HepG2 (cell line): ENCODE measurements around the gene MDFI. TPM values are rescaled to one million over a fixed set of nuclear protein-coding genes. Genes with fewer than 3 reads are reported as not detected.

Experiments used
- CREM ChIP-seq, 2 experiments: sonication (generic) in 1 of 2; formaldehyde crosslinking in 1 of 2; IDR thresholded peaks; 2 replicates each; pipeline versions ENCODE4 v1.4.0 to v1.6.1; 2016 to 2020; ENCODE audit warnings: antibody characterized with exemption in 1 of 2, mild to moderate bottlenecking in 1 of 2, missing genetic modification reagents in 1 of 2
- EHMT2 ChIP-seq: fragments of 200-600 bp; sonication (generic); IDR thresholded peaks from 2 replicates; pipeline ENCODE4 v1.7.0; 2017; ENCODE audit warnings: antibody characterized with exemption, low read depth, low read length, borderline replicate concordance
- HHEX ChIP-seq: IDR thresholded peaks from 2 replicates; pipeline ENCODE4 v1.6.1; 2016; ENCODE audit warnings: control low read depth
- HNRNPLL ChIP-seq: fragments of 200-400 bp; formaldehyde crosslinking; IDR thresholded peaks from 2 replicates; pipeline ENCODE4 v1.6.1; 2017; ENCODE audit warnings: mild to moderate bottlenecking, low read depth, low read length; ENCODE audit not compliant: poor library complexity, severe bottlenecking
- POLR2A ChIP-seq, 2 experiments: IDR thresholded peaks; 2 replicates each; pipeline ENCODE4 v1.6.1; 2011; ENCODE audit warnings: low read depth in 2 of 2, low read length in 2 of 2, mild to moderate bottlenecking in 1 of 2, moderate library complexity in 1 of 2; ENCODE audit not compliant: insufficient read depth in 1 of 2
- POLR2AphosphoS5 ChIP-seq: IDR thresholded peaks from 2 replicates; pipeline ENCODE4 v1.6.1; 2012; ENCODE audit warnings: low read depth, low read length
- RFX3 ChIP-seq: IDR thresholded peaks from 2 replicates; pipeline ENCODE4 v1.6.1; 2016; ENCODE audit warnings: missing biosample characterization, missing genetic modification reagents
- RFXAP ChIP-seq: sonication (generic); formaldehyde crosslinking; IDR thresholded peaks from 2 replicates; pipeline ENCODE4 v1.4.0; 2020; ENCODE audit warnings: missing genetic modification reagents, borderline replicate concordance
- TBP ChIP-seq: sonication (generic); formaldehyde crosslinking; IDR thresholded peaks from 2 replicates; pipeline ENCODE4 v1.5.0; 2020; ENCODE audit warnings: missing genetic modification reagents
- ZBTB10 ChIP-seq: sonication (generic); formaldehyde crosslinking; IDR thresholded peaks from 2 replicates; pipeline ENCODE4 v1.4.0; 2020; ENCODE audit warnings: missing genetic modification reagents, borderline replicate concordance
- ZBTB42 ChIP-seq: sonication (generic); formaldehyde crosslinking; IDR thresholded peaks from 2 replicates; pipeline ENCODE4 v1.5.0; 2020; ENCODE audit warnings: mild to moderate bottlenecking, missing genetic modification reagents
- ZFP1 ChIP-seq: IDR thresholded peaks from 2 replicates; pipeline ENCODE4 v1.6.1; 2016
- ZNF235 ChIP-seq: sonication (generic); formaldehyde crosslinking; IDR thresholded peaks from 2 replicates; pipeline ENCODE4 v1.8.1; 2023; ENCODE audit warnings: mild to moderate bottlenecking, missing genetic modification reagents, borderline replicate concordance
- ZNF264 ChIP-seq: sonication (generic); formaldehyde crosslinking; IDR thresholded peaks from 2 replicates; pipeline ENCODE4 v1.4.0; 2020; ENCODE audit warnings: missing genetic modification reagents
- ZNF34 ChIP-seq: sonication (generic); formaldehyde crosslinking; IDR thresholded peaks from 2 replicates; pipeline ENCODE4 v1.4.0; 2020; ENCODE audit warnings: mild to moderate bottlenecking, missing genetic modification reagents, borderline replicate concordance
- ZNF839 ChIP-seq: sonication (generic); formaldehyde crosslinking; IDR thresholded peaks from 2 replicates; pipeline ENCODE4 v1.4.0; 2020; ENCODE audit warnings: missing genetic modification reagents, mild to moderate bottlenecking, borderline replicate concordance
- ZSCAN9 ChIP-seq: IDR thresholded peaks from 2 replicates; pipeline ENCODE4 v1.6.1; 2016; ENCODE audit warnings: borderline replicate concordance
- polyA plus RNA-seq, 8 experiments: library from polyadenylated mRNA; depleted of rRNA in 3 of 8; stranded (reverse) in 7 of 8; unstranded in 1 of 8; fragments of >200 nt; fragmentation: Illumina TruSeq in 4 of 8; extraction: Trizol in 4 of 8; gene quantifications; 2 replicates each; pipeline versions ENCODE4 v1.2.1 to v1.2.3, GENCODE V29; 2011 to 2016; ENCODE audit warnings: low read depth in 4 of 8, missing spikeins in 1 of 8, mixed read lengths in 1 of 8; ENCODE audit not compliant: insufficient read depth in 1 of 8
- total RNA-seq, 5 experiments: library from RNA; depleted of rRNA; stranded (reverse); fragments of >200 nt; fragmentation: Illumina TruSeq; extraction: Trizol; gene quantifications; 2 replicates each; pipeline ENCODE4 v1.2.3, GENCODE V29; 2016; ENCODE audit warnings: low read depth in 1 of 5
- TF ChIP-seq, protein P1 (sequence below): sonication (generic); formaldehyde crosslinking; IDR thresholded peaks from 2 replicates; pipeline ENCODE4 v1.4.0; 2020; ENCODE audit warnings: missing genetic modification reagents
- TF ChIP-seq, protein P2 (sequence below): sonication (generic); formaldehyde crosslinking; IDR thresholded peaks from 2 replicates; pipeline ENCODE4 v1.5.0; 2020; ENCODE audit warnings: missing genetic modification reagents

Gene MDFI
- total and polyA plus RNA-seq, 2 of the 13 experiments (the other 11 are each of a cell fraction or from before 2014, with no cell fraction given): 0.28 TPM; not detected in 1

- TF ChIP-seq, protein P1, sequence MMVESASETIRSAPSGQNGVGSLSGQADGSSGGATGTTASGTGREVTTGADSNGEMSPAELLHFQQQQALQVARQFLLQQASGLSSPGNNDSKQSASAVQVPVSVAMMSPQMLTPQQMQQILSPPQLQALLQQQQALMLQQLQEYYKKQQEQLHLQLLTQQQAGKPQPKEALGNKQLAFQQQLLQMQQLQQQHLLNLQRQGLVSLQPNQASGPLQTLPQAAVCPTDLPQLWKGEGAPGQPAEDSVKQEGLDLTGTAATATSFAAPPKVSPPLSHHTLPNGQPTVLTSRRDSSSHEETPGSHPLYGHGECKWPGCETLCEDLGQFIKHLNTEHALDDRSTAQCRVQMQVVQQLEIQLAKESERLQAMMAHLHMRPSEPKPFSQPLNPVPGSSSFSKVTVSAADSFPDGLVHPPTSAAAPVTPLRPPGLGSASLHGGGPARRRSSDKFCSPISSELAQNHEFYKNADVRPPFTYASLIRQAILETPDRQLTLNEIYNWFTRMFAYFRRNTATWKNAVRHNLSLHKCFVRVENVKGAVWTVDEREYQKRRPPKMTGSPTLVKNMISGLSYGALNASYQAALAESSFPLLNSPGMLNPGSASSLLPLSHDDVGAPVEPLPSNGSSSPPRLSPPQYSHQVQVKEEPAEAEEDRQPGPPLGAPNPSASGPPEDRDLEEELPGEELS (CRISPR knock-in tag): no peak
- TF ChIP-seq ZBTB10 (CRISPR knock-in tag) (no peak), ZBTB42 (CRISPR knock-in tag) (peak; percentile 22; the same call in 1 of the 2 replicates), ZNF235 (CRISPR knock-in tag) (no peak), RFX3 (CRISPR knock-in tag) (no peak), TBP (CRISPR knock-in tag) (no peak), HNRNPLL (peak; percentile 4), POLR2AphosphoS5 (no peak), ZNF34 (CRISPR knock-in tag) (no peak), HHEX (no peak), RFXAP (CRISPR knock-in tag) (0 out of 2 replicates have a peak, but pooled peaks have one; percentile 4), CREM (IDR thresholded peaks at IDR 0.05) (no peak), CREM (CRISPR knock-in tag; IDR thresholded peaks at IDR 0.05) (no peak), ZNF264 (CRISPR knock-in tag) (no peak), ZSCAN9 (CRISPR knock-in tag) (no peak), ZNF839 (CRISPR knock-in tag) (no peak), ZFP1 (CRISPR knock-in tag) (no peak), POLR2A (IDR thresholded peaks at IDR 0.05; ENCODE audit: insufficient read depth in 1 of 2, low read depth in 2 of 2, low read length in 2 of 2) (no peak), EHMT2 (no peak)
- TF ChIP-seq, protein P2, sequence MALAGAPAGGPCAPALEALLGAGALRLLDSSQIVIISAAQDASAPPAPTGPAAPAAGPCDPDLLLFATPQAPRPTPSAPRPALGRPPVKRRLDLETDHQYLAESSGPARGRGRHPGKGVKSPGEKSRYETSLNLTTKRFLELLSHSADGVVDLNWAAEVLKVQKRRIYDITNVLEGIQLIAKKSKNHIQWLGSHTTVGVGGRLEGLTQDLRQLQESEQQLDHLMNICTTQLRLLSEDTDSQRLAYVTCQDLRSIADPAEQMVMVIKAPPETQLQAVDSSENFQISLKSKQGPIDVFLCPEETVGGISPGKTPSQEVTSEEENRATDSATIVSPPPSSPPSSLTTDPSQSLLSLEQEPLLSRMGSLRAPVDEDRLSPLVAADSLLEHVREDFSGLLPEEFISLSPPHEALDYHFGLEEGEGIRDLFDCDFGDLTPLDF (CRISPR knock-in tag): no peak
Measured at GRCh38 chr6:41682497-41683272, 44.4 kb downstream of the MDFI start (continued).
